CD4-positive, alpha-beta T cell treated with Interleukin-15 for 1 hour (primary cell): ENCODE data around the gene ERVK3-1.
"Not testable (repeated sequence)": the region's sequence is repeated elsewhere in the genome, so short reads cannot be mapped to it uniquely, and the experiment has no call there.

Experiments
- DNase-seq: peaks from one replicate; pipeline ENCODE4 v3.0.0-alpha.2; 2020

The ERVK3-1 gene

GRCh38 chr19:58305932-58306323 is 751 bp downstream of the ERVK3-1 start:
- no peak for DNase-seq

DNA sequence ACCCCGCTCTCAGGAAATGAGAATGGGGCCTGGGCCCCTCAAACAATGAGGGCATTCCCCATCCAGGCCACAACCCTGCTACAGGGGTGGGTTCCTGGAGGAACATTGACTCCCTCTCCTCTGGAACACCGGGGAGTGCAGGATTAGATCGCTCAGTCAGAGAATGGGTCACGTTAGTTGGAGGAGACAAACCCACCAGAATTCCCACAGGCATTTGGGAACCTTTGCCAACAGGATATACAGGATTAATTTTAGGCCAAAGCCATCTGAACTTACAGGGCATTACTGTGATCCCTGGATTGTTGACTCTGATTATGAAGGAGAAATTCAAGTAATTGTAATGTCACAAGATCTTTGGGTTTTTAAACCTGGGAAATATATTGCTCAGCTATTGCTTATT is 2.6 kb downstream of the ERVK3-1 start:
- DNase-seq = no peak

GRCh38 chr19:58310685-58311084 is 5.5 kb downstream of the ERVK3-1 start:
- not testable (repeated sequence) for DNase-seq

DNA sequence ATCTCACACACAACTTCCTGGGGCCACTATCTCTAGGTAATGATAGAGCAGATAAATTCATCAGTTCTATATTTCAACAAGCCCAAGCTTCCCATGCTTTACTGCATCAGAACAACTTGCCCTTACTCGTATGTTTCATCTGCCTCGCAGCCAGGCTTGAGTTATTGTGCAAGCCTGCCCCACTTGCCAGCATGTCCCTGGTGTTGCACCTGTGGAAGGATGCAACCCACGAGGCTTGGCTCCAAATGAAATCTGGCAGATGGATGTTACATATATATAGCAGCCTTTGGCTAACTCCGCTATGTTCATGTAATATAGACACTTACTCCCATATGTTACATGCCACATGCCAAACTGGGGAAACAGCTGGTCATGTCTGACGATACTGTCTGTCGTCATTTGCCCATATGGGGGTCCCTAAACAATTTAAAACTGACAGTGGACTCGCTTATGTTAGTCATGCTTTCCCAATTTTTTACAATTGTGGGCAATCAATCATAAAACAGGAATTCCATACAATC is 6.2 kb downstream of the ERVK3-1 start:
- no peak for DNase-seq

DNA sequence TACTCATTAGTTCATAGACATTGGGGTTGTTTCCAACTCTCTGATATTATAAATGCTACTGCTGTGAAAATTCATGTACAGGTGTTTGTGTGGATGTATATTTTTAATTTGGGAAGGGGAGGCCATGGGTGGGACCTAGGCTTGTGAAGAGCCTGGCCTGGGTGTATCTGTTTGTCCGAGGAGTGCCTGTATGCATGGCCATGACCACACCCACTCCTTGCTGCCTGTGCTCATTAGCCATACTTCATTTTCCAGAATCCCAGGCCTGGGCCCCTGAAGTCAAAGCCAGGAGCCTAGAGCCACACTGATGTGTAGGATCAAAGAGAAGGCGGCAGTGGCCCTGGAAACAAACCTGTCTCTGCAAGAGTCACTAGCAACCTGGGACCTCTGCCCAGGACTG is 10.4 kb downstream of the ERVK3-1 start:
- no peak for DNase-seq

DNA sequence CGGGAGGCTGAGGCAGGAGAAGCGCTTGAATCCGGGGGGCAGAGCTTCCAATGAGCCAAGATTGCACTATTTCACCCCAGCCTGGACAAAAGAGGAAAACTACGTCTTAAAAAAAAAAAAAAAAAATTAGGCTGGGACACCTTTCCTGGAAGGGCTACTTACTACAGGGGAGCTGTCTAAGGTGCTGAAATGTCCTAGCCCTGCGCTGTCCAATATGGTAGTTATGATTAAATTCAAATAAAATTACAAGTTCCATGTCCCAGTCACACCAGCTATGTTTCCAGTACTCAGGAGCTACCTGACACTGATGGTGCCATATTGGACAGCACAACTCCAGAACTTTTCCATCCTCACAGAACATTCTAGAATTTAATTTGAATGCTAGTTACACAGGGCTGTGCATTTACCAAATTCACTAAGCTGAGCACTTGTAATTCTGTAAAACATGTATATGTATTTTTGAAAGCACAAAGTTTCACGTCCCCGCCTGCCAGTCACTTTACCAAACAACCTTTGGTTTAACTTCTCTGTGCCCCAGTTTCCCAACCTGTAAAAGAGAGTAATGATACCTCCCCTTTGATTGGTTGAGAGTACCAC is 12.4 kb downstream of the ERVK3-1 start:
- no peak for DNase-seq

DNA sequence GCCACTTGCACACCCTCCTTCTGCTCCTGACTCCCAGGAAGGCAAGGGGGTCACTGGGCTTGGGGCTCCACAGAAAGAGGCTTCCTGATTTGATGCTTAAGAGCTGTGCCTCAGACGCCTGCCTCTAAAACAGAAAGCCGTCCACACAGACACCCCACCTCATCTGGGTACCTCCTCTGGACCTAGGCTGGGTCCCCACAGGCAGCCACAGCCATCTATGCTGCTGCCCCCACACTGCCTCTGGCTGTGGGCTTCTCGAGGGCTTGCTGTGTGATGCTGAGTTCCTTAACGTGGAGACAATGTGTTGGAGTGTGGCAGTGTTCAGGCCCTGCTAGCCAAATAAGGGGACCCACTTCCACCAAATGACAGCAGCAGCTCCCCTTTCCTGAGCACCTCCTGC is 13.1 kb downstream of the ERVK3-1 start:
- DNase-seq = no peak

DNA sequence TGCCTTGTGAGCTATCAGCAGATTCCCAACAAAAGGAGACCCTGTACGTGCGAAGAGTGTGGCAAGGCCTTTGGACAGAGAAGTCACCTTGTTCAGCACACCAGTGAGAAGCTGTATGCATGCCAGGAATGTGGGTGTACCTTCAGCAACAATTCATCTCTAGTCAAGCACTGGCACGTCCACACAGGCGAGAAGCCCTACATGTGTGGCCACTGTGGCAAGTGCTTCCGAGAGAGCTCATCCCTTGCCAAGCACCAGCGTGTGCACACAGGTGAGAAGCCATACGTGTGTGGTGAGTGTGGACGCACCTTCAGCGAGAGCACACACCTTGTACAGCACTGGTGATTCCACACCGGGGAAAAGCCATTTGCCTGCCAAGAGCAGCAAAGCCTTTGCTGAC is 14.1 kb downstream of the ERVK3-1 start:
- DNase-seq = no peak

DNA sequence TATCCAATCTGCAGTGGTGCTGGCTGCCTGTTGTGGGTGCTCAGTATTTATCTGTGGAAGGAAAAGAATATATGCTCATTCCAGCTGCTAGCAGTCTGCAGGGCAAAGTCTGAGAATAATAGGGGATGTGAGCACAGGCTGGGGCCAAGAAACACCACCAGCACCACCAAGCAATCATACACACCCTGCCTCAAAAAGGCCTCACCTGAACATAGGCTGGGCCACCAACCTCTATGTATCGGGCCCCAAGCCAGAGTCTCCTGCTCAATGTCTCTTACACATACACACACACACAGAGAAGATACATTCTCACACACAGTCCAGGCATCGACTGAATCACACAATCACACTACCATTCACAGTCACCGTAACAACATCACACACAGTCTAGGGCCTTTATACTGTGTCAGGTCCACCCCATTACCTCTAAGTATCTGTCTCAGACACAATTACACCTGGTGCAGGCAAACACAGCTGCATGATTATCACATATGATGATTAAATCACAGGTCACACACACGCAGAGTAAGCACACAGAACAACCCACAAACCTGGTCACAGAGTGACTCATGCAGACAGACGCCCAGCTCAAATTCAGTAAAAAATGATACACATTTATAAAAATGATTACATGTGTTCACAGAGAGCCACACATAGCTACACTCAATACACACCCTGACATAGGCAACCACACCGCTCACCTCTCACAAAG is 20.3 kb downstream of the ERVK3-1 start:
- DNase-seq = no peak

- no peak for DNase-seq
These were observed 21.3 kb downstream of the ERVK3-1 start for GRCh38 chr19:58326501-58326913.

GRCh38 chr19:58326914-58327726 is 21.9 kb downstream of the ERVK3-1 start, which contains the start of gene ZSCAN22:
Gene ZSCAN22 (plus strand): TSS chr19:58326994. CDS start chr19:58334803, 7,809 bp downstream.
- peak; percentile 90 for DNase-seq

GRCh38 chr19:58328999-58329398 is 23.8 kb downstream of the ERVK3-1 start:
- DNase-seq = no peak

GRCh38 chr19:58330458-58330857 is 25.3 kb downstream of the ERVK3-1 start:
- DNase-seq = no peak

GRCh38 chr19:58332697-58333096 is 27.5 kb downstream of the ERVK3-1 start:
- no peak for DNase-seq

DNA sequence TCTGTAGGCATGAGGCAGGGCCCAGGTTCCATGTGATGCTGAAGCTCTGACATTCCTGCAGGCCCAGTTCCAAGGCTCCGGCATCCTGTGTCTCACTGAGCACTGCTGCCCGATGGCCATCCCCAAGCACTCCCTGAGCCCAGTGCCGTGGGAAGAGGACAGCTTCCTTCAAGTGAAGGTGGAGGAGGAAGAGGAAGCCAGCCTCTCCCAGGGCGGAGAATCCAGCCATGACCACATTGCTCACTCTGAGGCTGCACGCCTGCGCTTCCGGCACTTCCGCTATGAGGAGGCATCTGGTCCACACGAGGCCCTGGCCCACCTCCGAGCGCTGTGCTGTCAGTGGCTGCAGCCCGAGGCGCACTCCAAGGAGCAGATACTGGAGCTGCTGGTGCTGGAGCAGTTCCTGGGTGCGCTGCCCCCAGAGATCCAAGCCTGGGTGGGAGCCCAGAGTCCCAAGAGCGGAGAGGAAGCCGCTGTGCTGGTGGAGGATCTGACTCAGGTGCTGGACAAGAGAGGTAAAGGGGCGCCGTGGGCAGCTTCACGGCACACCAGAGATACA is 29.6 kb downstream of the ERVK3-1 start:
- no peak for DNase-seq

DNA sequence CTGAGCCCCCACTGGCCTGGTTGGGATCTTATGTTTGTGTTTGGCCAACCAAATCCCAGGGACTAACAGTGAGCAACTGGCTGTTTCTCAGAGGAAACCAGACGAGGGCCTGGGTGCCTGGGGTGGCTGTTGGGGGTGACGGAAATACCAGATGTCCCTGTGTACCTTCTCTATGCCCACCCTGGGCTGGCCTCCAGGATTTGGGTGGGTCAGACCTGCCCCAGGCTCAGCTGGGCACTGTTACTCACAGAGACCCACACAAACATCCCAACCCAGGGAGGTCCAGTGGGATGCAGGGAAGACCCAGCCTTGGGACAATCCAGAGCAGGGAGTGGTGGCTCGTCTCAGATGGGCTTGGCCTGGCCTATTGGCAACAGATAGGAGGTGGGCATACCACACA is 30.5 kb downstream of the ERVK3-1 start:
- no peak for DNase-seq

DNA sequence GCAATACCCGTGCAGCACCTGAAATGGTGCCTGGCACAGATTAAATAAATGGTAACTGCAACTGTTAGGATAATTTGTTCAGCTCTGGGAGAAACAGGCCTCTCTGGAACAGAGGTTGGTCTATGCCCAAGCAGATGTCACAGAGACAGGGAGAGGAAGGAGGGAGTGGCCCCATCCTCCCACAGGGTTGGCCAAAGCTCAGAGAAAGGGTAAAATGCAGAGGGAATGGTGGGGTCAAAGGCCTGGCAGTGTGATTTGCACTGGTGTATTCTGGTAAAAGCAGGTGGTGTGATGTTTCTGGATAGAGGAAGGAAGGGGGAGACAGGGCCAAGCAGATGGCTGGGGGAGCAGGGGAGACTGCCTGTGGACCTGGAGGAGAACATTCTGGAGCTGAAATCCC is 31.0 kb downstream of the ERVK3-1 start:
- no peak for DNase-seq

DNA sequence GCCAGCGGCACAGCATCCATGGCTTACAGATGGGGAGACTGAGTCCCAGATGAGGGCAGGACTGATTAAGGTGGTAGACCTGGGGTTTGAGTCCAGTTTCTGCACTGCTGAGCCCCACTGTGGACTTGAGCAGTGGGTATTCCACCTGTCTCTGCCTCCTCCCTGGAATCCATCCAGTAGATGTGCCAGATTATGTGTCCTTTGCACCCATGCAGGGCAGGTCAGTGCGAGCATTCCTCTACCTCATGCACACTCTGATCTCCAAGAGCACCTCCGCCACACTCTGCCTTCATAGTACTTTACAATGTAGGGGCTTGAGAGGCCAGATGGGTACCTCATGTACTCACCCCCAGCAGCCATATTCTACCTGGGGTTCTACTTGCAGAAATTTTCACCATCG is 31.6 kb downstream of the ERVK3-1 start:
- DNase-seq = no peak

DNA sequence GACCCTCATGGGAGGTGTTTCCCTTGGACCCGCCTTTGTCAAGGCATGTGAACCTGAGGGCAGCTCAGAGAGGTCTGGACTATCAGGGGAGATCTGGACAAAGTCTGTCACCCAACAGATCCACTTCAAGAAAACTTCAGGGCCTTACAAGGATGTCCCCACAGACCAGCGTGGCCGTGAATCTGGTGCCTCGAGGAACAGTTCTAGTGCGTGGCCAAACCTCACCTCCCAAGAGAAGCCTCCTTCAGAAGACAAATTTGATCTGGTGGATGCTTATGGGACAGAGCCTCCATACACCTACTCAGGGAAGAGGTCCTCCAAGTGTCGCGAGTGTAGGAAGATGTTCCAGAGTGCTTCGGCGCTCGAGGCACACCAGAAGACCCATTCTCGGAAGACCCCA is 33.2 kb downstream of the ERVK3-1 start:
- no peak for DNase-seq

GRCh38 chr19:58338825-58339558 is 33.8 kb downstream of the ERVK3-1 start:
- no peak for DNase-seq

DNA sequence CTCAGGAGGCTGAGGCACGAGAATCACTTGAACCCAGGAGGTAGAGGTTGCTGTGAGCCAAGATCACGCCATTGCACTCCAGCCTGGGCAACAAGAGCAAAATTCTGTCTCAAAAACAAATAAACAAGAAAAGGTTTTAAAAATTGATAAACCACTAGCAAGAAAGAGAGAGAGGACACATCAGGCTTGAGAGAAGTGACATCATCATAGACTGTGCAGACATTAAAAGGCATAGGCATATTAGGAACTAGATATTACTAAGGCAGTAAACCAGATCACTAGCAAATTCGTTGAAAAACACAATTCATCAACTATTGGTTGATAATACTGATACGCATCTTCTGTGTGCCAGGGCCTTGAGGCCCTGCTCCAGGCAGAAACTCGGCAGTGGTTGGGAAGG is 40.4 kb downstream of the ERVK3-1 start:
- no peak for DNase-seq
